ENCODE results near the gene RAB25. TPM values are rescaled to one million over a fixed set of nuclear protein-coding genes. Genes with fewer than 3 reads are reported as not detected.

The RAB25 gene
- total RNA-seq, 1 donor from 2014 or later = 58.0 TPM

- Histone ChIP-seq H3K27me3 (ENCODE audit: low read depth) (no peaks in the 10 kb centered on the region), H3K4me1 (peaks cover 27% of the 10 kb centered on the region), H3K27ac (peak overlapping the region; percentile 75), H3K9me3 (no peaks in the 10 kb centered on the region), H3K36me3 (no peaks in the 10 kb centered on the region), H3K4me3 (peak overlapping the region; percentile 58)
- ATAC-seq (no peak), DNase-seq (no peak)
- TF ChIP-seq, protein P1, sequence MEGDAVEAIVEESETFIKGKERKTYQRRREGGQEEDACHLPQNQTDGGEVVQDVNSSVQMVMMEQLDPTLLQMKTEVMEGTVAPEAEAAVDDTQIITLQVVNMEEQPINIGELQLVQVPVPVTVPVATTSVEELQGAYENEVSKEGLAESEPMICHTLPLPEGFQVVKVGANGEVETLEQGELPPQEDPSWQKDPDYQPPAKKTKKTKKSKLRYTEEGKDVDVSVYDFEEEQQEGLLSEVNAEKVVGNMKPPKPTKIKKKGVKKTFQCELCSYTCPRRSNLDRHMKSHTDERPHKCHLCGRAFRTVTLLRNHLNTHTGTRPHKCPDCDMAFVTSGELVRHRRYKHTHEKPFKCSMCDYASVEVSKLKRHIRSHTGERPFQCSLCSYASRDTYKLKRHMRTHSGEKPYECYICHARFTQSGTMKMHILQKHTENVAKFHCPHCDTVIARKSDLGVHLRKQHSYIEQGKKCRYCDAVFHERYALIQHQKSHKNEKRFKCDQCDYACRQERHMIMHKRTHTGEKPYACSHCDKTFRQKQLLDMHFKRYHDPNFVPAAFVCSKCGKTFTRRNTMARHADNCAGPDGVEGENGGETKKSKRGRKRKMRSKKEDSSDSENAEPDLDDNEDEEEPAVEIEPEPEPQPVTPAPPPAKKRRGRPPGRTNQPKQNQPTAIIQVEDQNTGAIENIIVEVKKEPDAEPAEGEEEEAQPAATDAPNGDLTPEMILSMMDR (IDR thresholded peaks at IDR 0.05) = no peak
- intact Hi-C loops (cut with DNase I) = no loop called here
Observed at GRCh38 chr1:156077430-156077760, 16.4 kb downstream of the RAB25 start.

GRCh38 chr1:156078728-156079127, 17.8 kb downstream of the RAB25 start:
- Histone ChIP-seq H3K9me3 (no peaks in the 10 kb centered on the region), H3K4me1 (peaks cover 37% of the 10 kb centered on the region), H3K27me3 (ENCODE audit: low read depth) (no peaks in the 10 kb centered on the region), H3K36me3 (no peaks in the 10 kb centered on the region), H3K4me3 (no peak overlapping the region), H3K27ac (no peak overlapping the region)
- ATAC-seq (no peak), DNase-seq (no peak)
- intact Hi-C loops (cut with DNase I) = no loop called here
- TF ChIP-seq, protein P1 (IDR thresholded peaks at IDR 0.05) = no peak

DNA sequence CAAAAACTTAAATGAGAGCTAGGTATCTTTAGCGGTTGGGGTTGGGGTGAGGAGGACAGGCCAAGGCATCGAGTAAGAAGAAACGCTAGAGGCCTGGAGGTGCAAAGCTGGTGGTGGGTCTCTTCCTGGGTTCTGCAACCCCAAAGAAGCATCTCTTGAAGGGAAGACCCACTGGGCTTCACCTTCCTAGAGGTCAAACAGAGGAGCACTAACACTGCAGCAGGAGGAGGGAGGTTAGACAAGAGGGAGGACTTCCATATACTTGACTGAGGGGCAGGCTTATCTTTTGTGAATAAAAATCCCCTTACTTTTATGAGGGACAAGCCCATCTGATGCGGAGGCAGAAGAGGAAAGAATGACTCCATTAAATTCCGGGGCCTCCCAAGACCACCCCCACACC, 18.8 kb downstream of the RAB25 start:
- no peak overlapping the region for H3K27ac ChIP-seq
- DNase-seq (no peak), ATAC-seq (no peak)
- H3K4me3 ChIP-seq = no peak overlapping the region
- intact Hi-C loops (cut with DNase I) = no loop called here
- no peaks in the 10 kb centered on the region for H3K27me3 ChIP-seq (ENCODE audit: low read depth)
- TF ChIP-seq, protein P1 (IDR thresholded peaks at IDR 0.05) = no peak
- H3K36me3 ChIP-seq = no peaks in the 10 kb centered on the region
- H3K9me3 ChIP-seq = no peaks in the 10 kb centered on the region
- peaks cover 37% of the 10 kb centered on the region for H3K4me1 ChIP-seq

DNA sequence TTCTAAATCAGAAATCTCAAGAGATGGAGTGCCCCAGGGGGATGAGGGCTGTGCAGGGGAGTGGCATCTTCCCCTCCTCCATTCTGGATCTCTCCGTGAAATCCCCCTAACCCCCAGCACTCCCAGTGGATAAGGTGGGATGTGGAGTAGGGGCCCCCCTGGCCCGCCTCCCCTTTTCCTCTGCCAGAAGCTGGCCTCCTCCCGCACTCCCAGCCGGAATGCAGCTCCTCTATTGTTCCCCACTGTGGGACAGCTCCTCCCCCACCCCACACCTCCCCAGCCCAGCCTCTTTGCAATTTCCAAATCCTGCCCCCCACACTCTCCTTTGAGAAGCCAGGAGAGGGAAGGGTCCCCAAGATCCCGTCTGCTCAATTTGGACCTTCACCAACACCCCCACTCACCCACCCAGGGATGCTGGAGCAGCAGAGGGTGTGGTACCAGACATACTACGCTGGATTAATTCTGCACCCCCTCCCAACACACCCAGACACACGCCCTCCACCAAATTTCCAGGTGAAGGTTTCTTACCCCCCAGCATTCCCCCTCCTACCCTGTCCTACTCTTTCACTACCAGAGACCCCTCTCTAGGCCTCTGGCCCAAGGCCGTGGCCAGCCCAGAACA, 19.4 kb downstream of the RAB25 start:
- DNase-seq (no peak), ATAC-seq (no peak)
- Histone ChIP-seq H3K27ac (no peak overlapping the region), H3K36me3 (no peaks in the 10 kb centered on the region), H3K4me1 (peaks cover 31% of the 10 kb centered on the region), H3K4me3 (no peak overlapping the region), H3K9me3 (no peaks in the 10 kb centered on the region), H3K27me3 (ENCODE audit: low read depth) (no peaks in the 10 kb centered on the region)
- intact Hi-C loops (cut with DNase I) = no loop called here
- TF ChIP-seq, protein P1 (IDR thresholded peaks at IDR 0.05) = no peak

DNA sequence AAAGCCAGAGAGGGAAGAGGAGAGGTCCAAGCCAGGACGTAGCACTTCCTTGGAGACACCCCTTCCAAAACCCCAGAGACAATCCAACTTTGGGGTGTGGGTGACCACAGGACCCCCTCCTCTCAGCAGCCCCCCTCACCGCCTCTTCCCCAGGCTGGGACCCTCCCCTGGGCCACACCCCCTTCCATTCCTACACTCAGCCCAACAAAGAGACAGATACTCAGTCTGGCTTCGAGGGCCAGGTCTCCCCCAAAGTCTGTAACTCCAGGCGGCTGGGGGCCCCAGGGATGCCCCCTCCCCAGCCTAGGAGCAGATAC, 19.9 kb downstream of the RAB25 start:
- H3K9me3 ChIP-seq = no peaks in the 10 kb centered on the region
- H3K4me1 ChIP-seq = peaks cover 26% of the 10 kb centered on the region
- no peak overlapping the region for H3K4me3 ChIP-seq
- no peaks in the 10 kb centered on the region for H3K36me3 ChIP-seq
- DNase-seq (no peak), ATAC-seq (no peak)
- H3K27me3 ChIP-seq (ENCODE audit: low read depth) = no peaks in the 10 kb centered on the region
- H3K27ac ChIP-seq = no peak overlapping the region
- TF ChIP-seq, protein P1 (IDR thresholded peaks at IDR 0.05) = no peak
- intact Hi-C loops (cut with DNase I) = no loop called here

Measured in lower lobe of right lung (tissue), 2 donors.